ENCODE measurements around the gene BEAN1. TPM values are rescaled to one million over a fixed set of nuclear protein-coding genes. Genes with fewer than 3 reads are reported as not detected.

Gene BEAN1
- polyA plus RNA-seq, 1 of the 3 experiments (the other 2 are of a cell fraction) = 0.07 TPM

GRCh38 chr16:66416136-66416535 lies 11.0 kb upstream of the BEAN1 start:
- no peak overlapping the region for H3K27ac ChIP-seq (ENCODE audit: low read depth in 2 of 2, low read length in 1 of 2)
- H3K27me3 ChIP-seq (ENCODE audit: insufficient read depth) = no peaks in the 10 kb centered on the region
- H3K9me3 ChIP-seq = no peaks in the 10 kb centered on the region
- no peaks in the 10 kb centered on the region for H3K4me1 ChIP-seq (ENCODE audit: control insufficient read depth in 1 of 2, insufficient read depth in 2 of 2, low read depth in 1 of 2, low read length in 1 of 2)
- H2AFZ ChIP-seq (ENCODE audit: low read depth) = no peak overlapping the region
- 41% methylated on average over 1 of the region's 1 CpG for WGBS (ENCODE audit: low lambda C conversion rate)
- no peaks in the 10 kb centered on the region for H3K79me2 ChIP-seq (ENCODE audit: insufficient read depth)
- DNase-seq = no peak
- no peak for TF ChIP-seq SIN3A (IDR thresholded peaks at IDR 0.05; ENCODE audit: borderline replicate concordance, low read depth, low read length)
- TF ChIP-seq TCF12 (IDR thresholded peaks at IDR 0.05) = no peak
- TF ChIP-seq RXRA (IDR thresholded peaks at IDR 0.05; ENCODE audit: borderline replicate concordance, low read depth) = no peak
- no peak for TF ChIP-seq REST (IDR thresholded peaks at IDR 0.05; ENCODE audit: low read depth, low read length)
- TF ChIP-seq TEAD4 (IDR thresholded peaks at IDR 0.05; ENCODE audit: borderline replicate concordance, insufficient read depth) = no peak
- no peak for TF ChIP-seq RCOR1 (IDR thresholded peaks at IDR 0.05; ENCODE audit: low read length)
- TF ChIP-seq JUND (IDR thresholded peaks at IDR 0.05) = no peak
- TF ChIP-seq RFX5 (IDR thresholded peaks at IDR 0.05; ENCODE audit: low read length) = no peak
- TF ChIP-seq MAX (IDR thresholded peaks at IDR 0.05; ENCODE audit: low read depth) = no peak
- TF ChIP-seq POLR2AphosphoS5 (IDR thresholded peaks at IDR 0.05; ENCODE audit: low read depth, low read length) = no peak
- TF ChIP-seq GABPA (IDR thresholded peaks at IDR 0.05; ENCODE audit: low read depth) = no peak
- TF ChIP-seq FOXJ3 (CRISPR knock-in tag; IDR thresholded peaks at IDR 0.05) = no peak
- no peak for TF ChIP-seq NFIC (IDR thresholded peaks at IDR 0.05; ENCODE audit: borderline replicate concordance)
- TF ChIP-seq USF1 (IDR thresholded peaks at IDR 0.05; ENCODE audit: borderline replicate concordance, low read depth) = no peak
- no peak for TF ChIP-seq PBX3 (IDR thresholded peaks at IDR 0.05)
- TF ChIP-seq TAF1 (IDR thresholded peaks at IDR 0.05; ENCODE audit: borderline replicate concordance, low read depth, low read length) = no peak
- TF ChIP-seq MXI1 (IDR thresholded peaks at IDR 0.05; ENCODE audit: low read depth, low read length) = no peak
- TF ChIP-seq, protein P1, sequence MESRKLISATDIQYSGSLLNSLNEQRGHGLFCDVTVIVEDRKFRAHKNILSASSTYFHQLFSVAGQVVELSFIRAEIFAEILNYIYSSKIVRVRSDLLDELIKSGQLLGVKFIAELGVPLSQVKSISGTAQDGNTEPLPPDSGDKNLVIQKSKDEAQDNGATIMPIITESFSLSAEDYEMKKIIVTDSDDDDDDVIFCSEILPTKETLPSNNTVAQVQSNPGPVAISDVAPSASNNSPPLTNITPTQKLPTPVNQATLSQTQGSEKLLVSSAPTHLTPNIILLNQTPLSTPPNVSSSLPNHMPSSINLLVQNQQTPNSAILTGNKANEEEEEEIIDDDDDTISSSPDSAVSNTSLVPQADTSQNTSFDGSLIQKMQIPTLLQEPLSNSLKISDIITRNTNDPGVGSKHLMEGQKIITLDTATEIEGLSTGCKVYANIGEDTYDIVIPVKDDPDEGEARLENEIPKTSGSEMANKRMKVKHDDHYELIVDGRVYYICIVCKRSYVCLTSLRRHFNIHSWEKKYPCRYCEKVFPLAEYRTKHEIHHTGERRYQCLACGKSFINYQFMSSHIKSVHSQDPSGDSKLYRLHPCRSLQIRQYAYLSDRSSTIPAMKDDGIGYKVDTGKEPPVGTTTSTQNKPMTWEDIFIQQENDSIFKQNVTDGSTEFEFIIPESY (IDR thresholded peaks at IDR 0.05; ENCODE audit: borderline replicate concordance, low read depth) = no peak
- no peak for TF ChIP-seq SMC3 (IDR thresholded peaks at IDR 0.05; ENCODE audit: low read depth, low read length)
- H3K36me3 ChIP-seq (replicated peaks in 1 of 2; ENCODE audit: control insufficient read depth in 1 of 2, insufficient read depth in 2 of 2, low read length in 1 of 2) = peaks cover 0 to 5% of the 10 kb centered on the region in 2 experiments
- ChIA-PET CTCF (interaction anchor here (2.0 kb wide), 1 partner anchor 10 kb away, joined by 14 read pairs; no protein-coding TSS in a partner anchor), POLR2A (no interaction called here)
- no peak overlapping the region for H3K4me3 ChIP-seq (ENCODE audit: low read depth in 2 of 2, low read length in 1 of 2)
- H3K4me2 ChIP-seq = no peak overlapping the region
- no peak overlapping the region for H3K9ac ChIP-seq
- no peaks in the 10 kb centered on the region for H3F3A ChIP-seq (replicated peaks; ENCODE audit: insufficient read depth)
- no peaks in the 10 kb centered on the region for H4K20me1 ChIP-seq (ENCODE audit: insufficient read depth)
- no peaks in the 10 kb centered on the region for H3K9me2 ChIP-seq

Data from SK-N-SH (cell line).